ENCODE results near the gene KLF13. TPM values are rescaled to one million over a fixed set of nuclear protein-coding genes. Genes with fewer than 3 reads are reported as not detected.

Gene KLF13
- total RNA-seq, 2 donors from 2014 or later, result 18.7 to 18.9 TPM

DNA sequence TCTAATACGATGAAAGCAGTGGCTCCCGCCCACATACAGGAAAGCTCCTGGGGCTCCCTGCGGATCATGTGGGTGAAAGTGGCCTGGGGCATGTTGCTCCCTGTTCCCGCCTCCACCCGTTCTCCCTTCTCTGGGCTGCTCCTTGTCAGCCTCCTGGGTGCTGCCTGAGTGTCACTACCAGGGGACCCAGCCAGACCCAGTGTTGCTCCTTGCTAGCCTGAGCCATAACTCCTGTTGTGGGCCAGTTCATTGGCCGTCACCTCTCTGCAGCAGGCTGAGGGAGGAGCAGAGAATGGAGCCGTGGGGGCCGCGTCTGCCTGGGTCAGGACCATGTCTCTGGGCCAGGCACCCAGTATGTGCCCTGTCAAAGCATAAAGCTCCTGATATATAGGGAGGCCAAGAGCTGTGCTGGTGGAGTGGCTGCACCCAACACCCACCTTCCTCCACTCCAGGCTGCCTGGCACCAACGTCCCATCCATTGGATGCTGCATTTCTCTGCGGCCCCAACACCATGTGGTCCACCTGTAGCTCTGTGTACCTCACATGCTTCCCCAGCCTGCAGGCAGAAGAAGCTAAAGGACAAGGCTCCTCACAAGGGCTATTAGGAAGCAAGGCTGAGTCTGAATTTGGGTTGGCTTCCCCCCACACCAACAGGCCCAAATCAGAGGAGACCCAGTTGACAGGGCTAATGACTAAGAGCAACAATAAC lies 40.5 kb downstream of the KLF13 start:
- H3K9ac ChIP-seq (ENCODE audit: extremely low read depth, low read length, poor library complexity, severe bottlenecking), result no peak overlapping the region
- WGBS, 2 experiments (ENCODE audit: insufficient coverage in 1 of 2, insufficient read length in 1 of 2), result 91 to 93% methylated on average over 5 to 11 of the region's 11 CpGs
- H3K4me3 Mint-ChIP-seq, result no peak overlapping the region
- no peak overlapping the region for H3K27ac ChIP-seq (ENCODE audit: low read depth, low read length)
- peaks cover 15% of the 10 kb centered on the region for H3K4me1 ChIP-seq (ENCODE audit: control insufficient read depth, insufficient read depth, low read length)
- peaks cover 31% of the 10 kb centered on the region for H3K4me1 Mint-ChIP-seq
- no peaks in the 10 kb centered on the region for H3K27me3 ChIP-seq (ENCODE audit: control insufficient read depth, insufficient read depth, low read length, poor library complexity, severe bottlenecking)
- no peaks in the 10 kb centered on the region for H3K36me3 ChIP-seq (ENCODE audit: control insufficient read depth, insufficient read depth, low read length)
- H3K9me3 ChIP-seq (ENCODE audit: control insufficient read depth, low read length), result peaks cover 10% of the 10 kb centered on the region
- no peaks in the 10 kb centered on the region for H3K27me3 Mint-ChIP-seq (ENCODE audit: insufficient read depth)
- H3K27ac Mint-ChIP-seq, result no peak overlapping the region
- TF ChIP-seq, protein P1, sequence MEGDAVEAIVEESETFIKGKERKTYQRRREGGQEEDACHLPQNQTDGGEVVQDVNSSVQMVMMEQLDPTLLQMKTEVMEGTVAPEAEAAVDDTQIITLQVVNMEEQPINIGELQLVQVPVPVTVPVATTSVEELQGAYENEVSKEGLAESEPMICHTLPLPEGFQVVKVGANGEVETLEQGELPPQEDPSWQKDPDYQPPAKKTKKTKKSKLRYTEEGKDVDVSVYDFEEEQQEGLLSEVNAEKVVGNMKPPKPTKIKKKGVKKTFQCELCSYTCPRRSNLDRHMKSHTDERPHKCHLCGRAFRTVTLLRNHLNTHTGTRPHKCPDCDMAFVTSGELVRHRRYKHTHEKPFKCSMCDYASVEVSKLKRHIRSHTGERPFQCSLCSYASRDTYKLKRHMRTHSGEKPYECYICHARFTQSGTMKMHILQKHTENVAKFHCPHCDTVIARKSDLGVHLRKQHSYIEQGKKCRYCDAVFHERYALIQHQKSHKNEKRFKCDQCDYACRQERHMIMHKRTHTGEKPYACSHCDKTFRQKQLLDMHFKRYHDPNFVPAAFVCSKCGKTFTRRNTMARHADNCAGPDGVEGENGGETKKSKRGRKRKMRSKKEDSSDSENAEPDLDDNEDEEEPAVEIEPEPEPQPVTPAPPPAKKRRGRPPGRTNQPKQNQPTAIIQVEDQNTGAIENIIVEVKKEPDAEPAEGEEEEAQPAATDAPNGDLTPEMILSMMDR (conservative IDR thresholded peaks at IDR 0.05), result no peak
- peaks cover 6% of the 10 kb centered on the region for H3K9me3 Mint-ChIP-seq
- peaks cover 4% of the 10 kb centered on the region for H3K36me3 Mint-ChIP-seq (ENCODE audit: low read depth)
- H3K4me3 ChIP-seq (ENCODE audit: low read length), result no peak overlapping the region
- no peak for DNase-seq

DNA sequence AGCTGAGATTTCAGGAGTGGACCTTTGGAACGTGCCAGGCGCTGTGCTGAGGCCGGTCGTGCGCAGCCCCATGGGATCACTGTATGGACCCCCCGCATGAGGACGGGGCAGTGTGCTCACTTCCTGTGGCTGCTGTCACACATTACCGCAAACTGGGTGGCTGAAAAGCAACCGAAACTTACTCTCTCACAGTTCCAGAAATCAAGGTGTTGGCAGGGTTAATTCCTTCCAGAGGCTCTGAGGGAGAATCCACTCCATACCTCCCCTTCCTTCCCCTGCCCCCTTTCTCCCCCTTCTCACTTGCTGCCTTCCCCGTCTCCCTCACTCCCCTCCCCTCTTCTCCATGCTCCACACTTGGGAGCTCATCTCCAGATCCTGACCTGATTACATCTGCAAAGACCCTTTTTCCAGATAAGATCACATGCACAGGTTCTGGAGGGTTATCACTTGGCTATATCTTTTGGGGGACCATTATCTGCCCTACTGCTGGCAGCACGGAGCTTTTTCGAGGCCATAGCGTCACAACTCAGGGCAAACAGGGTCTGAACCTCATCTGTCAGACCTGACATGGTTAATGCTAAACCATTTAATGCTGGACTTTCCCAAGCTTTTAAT lies 41.2 kb downstream of the KLF13 start:
- Mint-ChIP-seq H3K27me3 (ENCODE audit: insufficient read depth) (no peaks in the 10 kb centered on the region), H3K27ac (no peak overlapping the region), H3K4me1 (peaks cover 32% of the 10 kb centered on the region), H3K9me3 (peaks cover 6% of the 10 kb centered on the region), H3K36me3 (ENCODE audit: low read depth) (peaks cover 8% of the 10 kb centered on the region), H3K4me3 (no peak overlapping the region)
- H3K27me3 ChIP-seq (ENCODE audit: control insufficient read depth, insufficient read depth, low read length, poor library complexity, severe bottlenecking), result no peaks in the 10 kb centered on the region
- no peak overlapping the region for H3K4me3 ChIP-seq (ENCODE audit: low read length)
- no peaks in the 10 kb centered on the region for H3K36me3 ChIP-seq (ENCODE audit: control insufficient read depth, insufficient read depth, low read length)
- DNase-seq, result no peak
- TF ChIP-seq, protein P1 (conservative IDR thresholded peaks at IDR 0.05), result no peak
- no peak overlapping the region for H3K9ac ChIP-seq (ENCODE audit: extremely low read depth, low read length, poor library complexity, severe bottlenecking)
- no peak overlapping the region for H3K27ac ChIP-seq (ENCODE audit: low read depth, low read length)
- H3K9me3 ChIP-seq (ENCODE audit: control insufficient read depth, low read length), result peaks cover 10% of the 10 kb centered on the region
- 92% methylated on average over 13 of the region's 13 CpGs for WGBS, 2 experiments (ENCODE audit: insufficient coverage in 1 of 2, insufficient read length in 1 of 2)
- H3K4me1 ChIP-seq (ENCODE audit: control insufficient read depth, insufficient read depth, low read length), result peaks cover 15% of the 10 kb centered on the region

DNA sequence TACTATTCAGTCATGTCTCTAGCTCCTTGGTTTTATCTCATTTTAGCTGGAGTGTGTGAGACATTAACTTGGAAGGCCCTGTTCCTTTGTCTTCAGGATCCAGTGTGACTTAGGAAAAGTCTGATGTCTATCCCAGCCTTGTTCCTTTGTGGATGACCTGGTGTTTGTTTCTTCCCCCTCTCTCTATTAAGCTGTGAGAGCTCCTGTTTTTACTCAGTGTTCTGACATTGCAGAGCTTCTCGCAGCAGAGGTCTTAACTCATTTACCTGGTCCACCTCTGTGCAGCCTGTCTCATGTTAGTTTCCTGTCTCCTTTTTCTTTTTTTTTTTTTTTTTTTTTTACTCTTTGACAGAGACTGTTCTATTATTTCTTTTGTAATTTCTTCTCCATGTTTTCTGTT lies 43.1 kb downstream of the KLF13 start:
- Histone ChIP-seq H3K4me1 (ENCODE audit: control insufficient read depth, insufficient read depth, low read length) (peaks cover 9% of the 10 kb centered on the region), H3K9me3 (ENCODE audit: control insufficient read depth, low read length) (peaks cover 10% of the 10 kb centered on the region), H3K4me3 (ENCODE audit: low read length) (no peak overlapping the region), H3K27me3 (ENCODE audit: control insufficient read depth, insufficient read depth, low read length, poor library complexity, severe bottlenecking) (no peaks in the 10 kb centered on the region), H3K27ac (ENCODE audit: low read depth, low read length) (no peak overlapping the region), H3K9ac (ENCODE audit: extremely low read depth, low read length, poor library complexity, severe bottlenecking) (no peak overlapping the region), H3K36me3 (ENCODE audit: control insufficient read depth, insufficient read depth, low read length) (no peaks in the 10 kb centered on the region)
- peaks cover 8% of the 10 kb centered on the region for H3K36me3 Mint-ChIP-seq (ENCODE audit: low read depth)
- WGBS, 2 experiments (ENCODE audit: insufficient coverage in 1 of 2, insufficient read length in 1 of 2), result 94 to 100% methylated on average over 1 of the region's 1 CpG
- H3K27me3 Mint-ChIP-seq (ENCODE audit: insufficient read depth), result no peaks in the 10 kb centered on the region
- H3K4me3 Mint-ChIP-seq, result no peak overlapping the region
- H3K9me3 Mint-ChIP-seq, result peaks cover 6% of the 10 kb centered on the region
- no peak overlapping the region for H3K27ac Mint-ChIP-seq
- no peak for DNase-seq
- H3K4me1 Mint-ChIP-seq, result peaks cover 25% of the 10 kb centered on the region
- TF ChIP-seq, protein P1 (conservative IDR thresholded peaks at IDR 0.05), result no peak
